Gastrocnemius medialis (tissue), 4 donors: Measurements from ENCODE around the gene NUDT2.

ENCODE experiments used
- CTCF ChIP-seq, 5 experiments: fragments of 450-650 bp in 3 of 5; fragments of 200-600 bp in 2 of 5; sonication (generic) in 2 of 5; IDR thresholded peaks in 4 of 5; conservative IDR thresholded peaks in 1 of 5; 1 replicate in 4 of 5; 2 replicates in 1 of 5; pipeline ENCODE4 v1.5.1; 2016 to 2019; ENCODE audit warnings: antibody characterized with exemption in 5 of 5, mild to moderate bottlenecking in 3 of 5, moderate library complexity in 3 of 5
- POLR2A ChIP-seq, 2 donors: fragments of 450-650 bp; IDR thresholded peaks; one replicate each; pipeline ENCODE4 v1.6.1; 2017; ENCODE audit warnings: antibody characterized with exemption in 2 of 2, mild to moderate bottlenecking in 2 of 2, moderate library complexity in 2 of 2

- TF ChIP-seq CTCF (IDR thresholded peaks at IDR 0.05 in 4 of 5, conservative IDR thresholded peaks at IDR 0.05 in 1 of 5) (no peak), POLR2A (IDR thresholded peaks at IDR 0.05) (no peak)
Observed at GRCh38 chr9:34384368-34385165, 55.2 kb downstream of the NUDT2 start.
